GM23338 (cell line): ENCODE data around the gene SCUBE2. TPM values are rescaled to one million over a fixed set of nuclear protein-coding genes. Genes with fewer than 3 reads are reported as not detected.
"Not testable (repeated sequence)": the region's sequence is repeated elsewhere in the genome, so short reads cannot be mapped to it uniquely, and the experiment has no call there.

Experiments
- ATAC-seq: fragments of 200-7000 bp; cut with Tn5 transposase; 3 replicates; pipeline ENCODE4 v1.9.1; 2020
- DNase-seq: peaks from one replicate; pipeline ENCODE4 v3.0.0-alpha.2; 2015; ENCODE audit warnings: low spot score
- H2AFZ ChIP-seq: fragments of 200-600 bp; sonication (generic); 2 replicates; pipeline ENCODE4 v1.8.0; 2016; ENCODE audit warnings: antibody characterized with exemption, mild to moderate bottlenecking, moderate library complexity
- H3F3A ChIP-seq: fragments of 200-600 bp; sonication (generic); replicated peaks from 2 replicates; pipeline ENCODE4 v1.8.0; 2017; ENCODE audit warnings: antibody characterized with exemption, mixed run types, low read depth
- H3K27ac ChIP-seq: fragments of 200-600 bp; sonication (generic); 2 replicates; pipeline ENCODE4 v1.6.1; 2016; ENCODE audit warnings: low read depth
- H3K27me3 ChIP-seq: fragments of 200-600 bp; sonication (generic); 2 replicates; pipeline ENCODE4 v1.8.0; 2016; ENCODE audit warnings: mild to moderate bottlenecking, mixed run types, moderate library complexity; ENCODE audit not compliant: insufficient read depth
- H3K36me3 ChIP-seq: fragments of 200-600 bp; sonication (generic); 2 replicates; pipeline ENCODE4 v1.8.0; 2016; ENCODE audit warnings: mild to moderate bottlenecking; ENCODE audit not compliant: insufficient read depth
- H3K4me1 ChIP-seq: fragments of 200-600 bp; sonication (generic); 2 replicates; pipeline ENCODE4 v1.8.0; 2016; ENCODE audit warnings: mild to moderate bottlenecking, moderate library complexity; ENCODE audit not compliant: insufficient read depth
- H3K4me2 ChIP-seq: fragments of 200-600 bp; sonication (generic); 2 replicates; pipeline ENCODE4 v1.7.1; 2017; ENCODE audit warnings: mixed run types
- H3K4me3 ChIP-seq: fragments of 200-600 bp; sonication (generic); 2 replicates; pipeline ENCODE4 v1.6.1; 2016; ENCODE audit warnings: mixed run types
- H3K79me2 ChIP-seq: fragments of 200-600 bp; sonication (generic); replicated peaks from 2 replicates; pipeline ENCODE4 v1.8.0; 2017; ENCODE audit warnings: mild to moderate bottlenecking; ENCODE audit not compliant: insufficient read depth
- H3K9me2 ChIP-seq: fragments of 200-600 bp; sonication (generic); 2 replicates; pipeline ENCODE4 v1.8.0; 2017; ENCODE audit not compliant: insufficient read depth
- H4K20me1 ChIP-seq: fragments of 200-600 bp; sonication (generic); replicated peaks from 2 replicates; pipeline ENCODE4 v1.8.0; 2017; ENCODE audit warnings: mild to moderate bottlenecking; ENCODE audit not compliant: insufficient read depth
- H3K27ac Mint-ChIP-seq: 2 replicates; pipeline ENCODE4 v1.8.0; 2020; ENCODE audit warnings: inconsistent platforms, mild to moderate bottlenecking, moderate library complexity, mixed read lengths
- H3K27me3 Mint-ChIP-seq: 3 replicates; pipeline ENCODE4 v1.8.0; 2022; ENCODE audit warnings: low read depth, mild to moderate bottlenecking, moderate library complexity, mixed read lengths, inconsistent platforms; ENCODE audit not compliant: insufficient read depth, poor library complexity
- H3K36me3 Mint-ChIP-seq: 3 replicates; pipeline ENCODE4 v1.8.0; 2021; ENCODE audit warnings: low read depth, mild to moderate bottlenecking, inconsistent platforms, moderate library complexity, mixed read lengths
- H3K4me1 Mint-ChIP-seq: 3 replicates; pipeline ENCODE4 v1.8.0; 2020; ENCODE audit warnings: mild to moderate bottlenecking, inconsistent platforms, mixed read lengths
- H3K4me3 Mint-ChIP-seq: 3 replicates; pipeline ENCODE4 v1.8.0; 2021; ENCODE audit warnings: moderate library complexity, mild to moderate bottlenecking, inconsistent platforms, mixed read lengths
- H3K9me3 Mint-ChIP-seq: 3 replicates; pipeline ENCODE4 v1.8.0; 2020; ENCODE audit warnings: moderate library complexity, mild to moderate bottlenecking, inconsistent platforms, mixed read lengths
- CREB1 ChIP-seq: fragments of 250-450 bp; sonication (Bioruptor Pico); IDR thresholded peaks from 2 replicates; pipeline ENCODE4 v1.5.0; 2020; ENCODE audit warnings: low read depth, mild to moderate bottlenecking, moderate library complexity
- EZH2 ChIP-seq: fragments of 200-600 bp; sonication (generic); IDR thresholded peaks from one replicate; pipeline ENCODE4 v1.8.0; 2017; ENCODE audit warnings: antibody characterized with exemption, mild to moderate bottlenecking, low read depth; ENCODE audit not compliant: unreplicated experiment
- EZH2phosphoT487 ChIP-seq: fragments of 200-600 bp; sonication (generic); IDR thresholded peaks from one replicate; pipeline ENCODE4 v1.8.1; 2018; ENCODE audit warnings: antibody characterized with exemption; ENCODE audit not compliant: unreplicated experiment
- NANOG ChIP-seq: IDR thresholded peaks from 2 replicates; pipeline ENCODE4 v1.6.1; 2016; ENCODE audit warnings: antibody characterized with exemption, borderline replicate concordance
- POLR2AphosphoS5 ChIP-seq: IDR thresholded peaks from 2 replicates; pipeline ENCODE4 v1.6.1; 2016; ENCODE audit warnings: antibody characterized with exemption, low read depth
- STAT1 ChIP-seq: IDR thresholded peaks from one replicate; pipeline ENCODE4 v1.6.1; 2016; ENCODE audit warnings: antibody characterized with exemption; ENCODE audit not compliant: unreplicated experiment
- ZNF114 ChIP-seq: fragments of 250-450 bp; sonication (Bioruptor Pico); IDR thresholded peaks from 2 replicates; pipeline ENCODE4 v1.5.0; 2020; ENCODE audit warnings: mild to moderate bottlenecking, moderate library complexity
- ZNF331 ChIP-seq: fragments of 250-450 bp; sonication (Bioruptor Pico); IDR thresholded peaks from 2 replicates; pipeline ENCODE4 v1.5.0; 2020; ENCODE audit warnings: low read depth, mild to moderate bottlenecking, moderate library complexity
- polyA plus RNA-seq: library from polyadenylated mRNA; unstranded; fragments of >200 nt; fragmentation: Nextera tagmentation; extraction: Ambion mirVana; gene quantifications from 2 replicates; pipeline ENCODE4 v1.2.1, GENCODE V29; 2016
- total RNA-seq: library from RNA; depleted of rRNA; stranded (reverse); fragments of >200 nt; shearing (Covaris generic); gene quantifications from 2 replicates; pipeline ENCODE4 v1.2.3, GENCODE V29; 2014
- TF ChIP-seq, protein P1 (sequence below): fragments of 250-450 bp; sonication (Bioruptor Pico); IDR thresholded peaks from 2 replicates; pipeline ENCODE4 v1.5.0; 2020; ENCODE audit warnings: mild to moderate bottlenecking, moderate library complexity
- TF ChIP-seq, protein P2 (sequence below), 2 experiments: fragments of 200-600 bp in 1 of 2; sonication (generic) in 1 of 2; conservative IDR thresholded peaks; 2 replicates each; pipeline versions ENCODE4 v1.5.1 to v1.6.1; 2016 to 2017; ENCODE audit warnings: antibody characterized with exemption in 2 of 2, low read depth in 2 of 2, mild to moderate bottlenecking in 2 of 2, moderate library complexity in 1 of 2
- TF ChIP-seq, protein P3 (sequence below): IDR thresholded peaks from 2 replicates; pipeline ENCODE4 v1.6.1; 2016; ENCODE audit warnings: antibody characterized with exemption

SCUBE2 gene
- total and polyA plus RNA-seq, 2 experiments from 2014 or later = 0.47 to 0.63 TPM

DNA sequence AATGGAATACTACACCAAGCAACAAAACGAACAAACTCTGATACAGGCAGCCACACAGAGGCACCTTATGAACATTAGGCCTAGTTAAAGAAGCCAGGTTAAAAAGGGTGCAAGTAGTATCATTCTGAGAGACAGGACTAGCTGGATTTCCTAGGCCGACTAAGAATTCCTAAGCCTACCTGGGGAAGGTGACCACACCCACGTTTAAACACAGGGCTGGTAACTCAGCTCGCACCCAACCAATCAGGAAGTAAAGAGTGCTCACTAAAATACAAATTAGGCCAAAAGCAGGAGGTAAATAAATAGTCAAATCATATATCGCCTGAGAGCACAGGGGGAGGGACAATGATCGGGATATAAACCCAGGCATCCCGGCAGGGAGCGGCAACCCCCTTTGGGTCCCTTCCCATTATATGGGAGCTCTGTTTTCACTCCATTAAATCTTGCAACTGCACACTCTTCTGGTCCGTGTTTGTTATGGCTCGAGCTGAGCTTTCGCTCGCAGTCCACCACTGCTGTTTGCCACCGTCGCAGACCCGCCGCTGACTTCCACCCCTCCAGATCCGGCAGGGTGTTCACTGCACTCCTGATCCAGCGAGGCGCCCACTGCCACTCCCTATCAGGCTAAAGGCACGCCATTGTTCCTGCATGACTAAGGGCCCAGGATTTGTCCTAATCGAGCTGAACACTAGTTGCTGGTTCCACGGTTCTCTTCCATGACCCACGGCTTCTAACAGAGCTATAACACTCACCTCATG is 6.0 kb upstream of the SCUBE2 start:
- not testable (repeated sequence) for H3K27me3 ChIP-seq, H3K4me2 ChIP-seq, H3K36me3 Mint-ChIP-seq, H3K36me3 ChIP-seq, H3K4me3 ChIP-seq, H3K4me1 Mint-ChIP-seq, H3F3A ChIP-seq, H3K9me3 Mint-ChIP-seq, H3K9me2 ChIP-seq, H2AFZ ChIP-seq, H4K20me1 ChIP-seq, DNase-seq, H3K79me2 ChIP-seq, H3K4me1 ChIP-seq, H3K27ac Mint-ChIP-seq, H3K4me3 Mint-ChIP-seq, H3K27ac ChIP-seq, ATAC-seq
- H3K27me3 Mint-ChIP-seq = peaks cover 13% of the 10 kb centered on the region

DNA sequence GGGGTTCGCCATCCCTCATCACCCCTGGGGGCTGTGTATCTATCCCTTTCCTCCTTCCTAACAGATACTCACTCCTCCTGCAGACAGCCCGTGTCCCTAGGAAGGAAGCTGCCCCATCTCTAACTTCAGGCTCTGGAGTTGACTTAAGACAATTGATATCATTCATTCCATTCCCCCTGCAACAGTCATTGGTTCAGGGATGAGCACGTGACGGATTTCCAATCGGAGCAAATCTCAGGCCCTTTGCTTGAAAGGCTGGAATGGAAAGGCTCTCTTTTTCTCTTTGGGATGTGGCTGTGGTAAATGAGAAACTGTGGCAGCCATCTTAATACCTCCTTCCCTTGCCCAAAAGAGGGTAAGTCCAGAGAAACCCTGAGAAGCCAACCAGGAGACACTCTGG is 5.0 kb upstream of the SCUBE2 start:
- peaks cover 16% of the 10 kb centered on the region for H3K27me3 ChIP-seq
- Mint-ChIP-seq H3K27me3 (peaks cover 20% of the 10 kb centered on the region), H3K36me3 (no peaks in the 10 kb centered on the region; the same call in 2 of the 3 replicates), H3K27ac (no peak overlapping the region), H3K9me3 (no peaks in the 10 kb centered on the region), H3K4me1 (peaks cover 9% of the 10 kb centered on the region; the same call in 2 of the 3 replicates), H3K4me3 (no peak overlapping the region; the same call in 2 of the 3 replicates)
- H3K36me3 ChIP-seq = no peaks in the 10 kb centered on the region
- no peak for ATAC-seq
- H4K20me1 ChIP-seq = no peaks in the 10 kb centered on the region
- H3K27ac ChIP-seq = no peak overlapping the region
- H3K4me3 ChIP-seq = no peak overlapping the region
- H3K4me2 ChIP-seq = no peak overlapping the region
- no peaks in the 10 kb centered on the region for H3K79me2 ChIP-seq
- no peaks in the 10 kb centered on the region for H3K9me2 ChIP-seq
- DNase-seq = no peak
- H3F3A ChIP-seq = 0 out of 2 replicates have a peak, but pooled peaks cover 5% of the 10 kb centered on the region
- H2AFZ ChIP-seq = no peak overlapping the region
- no peaks in the 10 kb centered on the region for H3K4me1 ChIP-seq
- TF ChIP-seq, protein P1, sequence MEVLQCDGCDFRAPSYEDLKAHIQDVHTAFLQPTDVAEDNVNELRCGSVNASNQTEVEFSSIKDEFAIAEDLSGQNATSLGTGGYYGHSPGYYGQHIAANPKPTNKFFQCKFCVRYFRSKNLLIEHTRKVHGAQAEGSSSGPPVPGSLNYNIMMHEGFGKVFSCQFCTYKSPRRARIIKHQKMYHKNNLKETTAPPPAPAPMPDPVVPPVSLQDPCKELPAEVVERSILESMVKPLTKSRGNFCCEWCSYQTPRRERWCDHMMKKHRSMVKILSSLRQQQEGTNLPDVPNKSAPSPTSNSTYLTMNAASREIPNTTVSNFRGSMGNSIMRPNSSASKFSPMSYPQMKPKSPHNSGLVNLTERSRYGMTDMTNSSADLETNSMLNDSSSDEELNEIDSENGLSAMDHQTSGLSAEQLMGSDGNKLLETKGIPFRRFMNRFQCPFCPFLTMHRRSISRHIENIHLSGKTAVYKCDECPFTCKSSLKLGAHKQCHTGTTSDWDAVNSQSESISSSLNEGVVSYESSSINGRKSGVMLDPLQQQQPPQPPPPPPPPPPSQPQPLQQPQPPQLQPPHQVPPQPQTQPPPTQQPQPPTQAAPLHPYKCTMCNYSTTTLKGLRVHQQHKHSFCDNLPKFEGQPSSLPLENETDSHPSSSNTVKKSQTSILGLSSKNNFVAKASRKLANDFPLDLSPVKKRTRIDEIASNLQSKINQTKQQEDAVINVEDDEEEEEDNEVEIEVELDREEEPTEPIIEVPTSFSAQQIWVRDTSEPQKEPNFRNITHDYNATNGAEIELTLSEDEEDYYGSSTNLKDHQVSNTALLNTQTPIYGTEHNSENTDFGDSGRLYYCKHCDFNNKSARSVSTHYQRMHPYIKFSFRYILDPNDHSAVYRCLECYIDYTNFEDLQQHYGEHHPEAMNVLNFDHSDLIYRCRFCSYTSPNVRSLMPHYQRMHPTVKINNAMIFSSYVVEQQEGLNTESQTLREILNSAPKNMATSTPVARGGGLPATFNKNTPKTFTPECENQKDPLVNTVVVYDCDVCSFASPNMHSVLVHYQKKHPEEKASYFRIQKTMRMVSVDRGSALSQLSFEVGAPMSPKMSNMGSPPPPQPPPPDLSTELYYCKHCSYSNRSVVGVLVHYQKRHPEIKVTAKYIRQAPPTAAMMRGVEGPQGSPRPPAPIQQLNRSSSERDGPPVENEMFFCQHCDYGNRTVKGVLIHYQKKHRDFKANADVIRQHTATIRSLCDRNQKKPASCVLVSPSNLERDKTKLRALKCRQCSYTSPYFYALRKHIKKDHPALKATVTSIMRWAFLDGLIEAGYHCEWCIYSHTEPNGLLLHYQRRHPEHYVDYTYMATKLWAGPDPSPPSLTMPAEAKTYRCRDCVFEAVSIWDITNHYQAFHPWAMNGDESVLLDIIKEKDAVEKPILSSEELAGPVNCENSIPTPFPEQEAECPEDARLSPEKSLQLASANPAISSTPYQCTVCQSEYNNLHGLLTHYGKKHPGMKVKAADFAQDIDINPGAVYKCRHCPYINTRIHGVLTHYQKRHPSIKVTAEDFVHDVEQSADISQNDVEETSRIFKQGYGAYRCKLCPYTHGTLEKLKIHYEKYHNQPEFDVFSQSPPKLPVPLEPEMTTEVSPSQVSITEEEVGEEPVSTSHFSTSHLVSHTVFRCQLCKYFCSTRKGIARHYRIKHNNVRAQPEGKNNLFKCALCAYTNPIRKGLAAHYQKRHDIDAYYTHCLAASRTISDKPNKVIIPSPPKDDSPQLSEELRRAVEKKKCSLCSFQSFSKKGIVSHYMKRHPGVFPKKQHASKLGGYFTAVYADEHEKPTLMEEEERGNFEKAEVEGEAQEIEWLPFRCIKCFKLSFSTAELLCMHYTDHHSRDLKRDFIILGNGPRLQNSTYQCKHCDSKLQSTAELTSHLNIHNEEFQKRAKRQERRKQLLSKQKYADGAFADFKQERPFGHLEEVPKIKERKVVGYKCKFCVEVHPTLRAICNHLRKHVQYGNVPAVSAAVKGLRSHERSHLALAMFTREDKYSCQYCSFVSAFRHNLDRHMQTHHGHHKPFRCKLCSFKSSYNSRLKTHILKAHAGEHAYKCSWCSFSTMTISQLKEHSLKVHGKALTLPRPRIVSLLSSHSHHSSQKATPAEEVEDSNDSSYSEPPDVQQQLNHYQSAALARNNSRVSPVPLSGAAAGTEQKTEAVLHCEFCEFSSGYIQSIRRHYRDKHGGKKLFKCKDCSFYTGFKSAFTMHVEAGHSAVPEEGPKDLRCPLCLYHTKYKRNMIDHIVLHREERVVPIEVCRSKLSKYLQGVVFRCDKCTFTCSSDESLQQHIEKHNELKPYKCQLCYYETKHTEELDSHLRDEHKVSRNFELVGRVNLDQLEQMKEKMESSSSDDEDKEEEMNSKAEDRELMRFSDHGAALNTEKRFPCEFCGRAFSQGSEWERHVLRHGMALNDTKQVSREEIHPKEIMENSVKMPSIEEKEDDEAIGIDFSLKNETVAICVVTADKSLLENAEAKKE = no peak
- TF ChIP-seq CREB1 (CRISPR knock-in tag) = no peak
- TF ChIP-seq STAT1 = no peak
- TF ChIP-seq POLR2AphosphoS5 = no peak
- no peak for TF ChIP-seq ZNF331
- TF ChIP-seq, protein P2, sequence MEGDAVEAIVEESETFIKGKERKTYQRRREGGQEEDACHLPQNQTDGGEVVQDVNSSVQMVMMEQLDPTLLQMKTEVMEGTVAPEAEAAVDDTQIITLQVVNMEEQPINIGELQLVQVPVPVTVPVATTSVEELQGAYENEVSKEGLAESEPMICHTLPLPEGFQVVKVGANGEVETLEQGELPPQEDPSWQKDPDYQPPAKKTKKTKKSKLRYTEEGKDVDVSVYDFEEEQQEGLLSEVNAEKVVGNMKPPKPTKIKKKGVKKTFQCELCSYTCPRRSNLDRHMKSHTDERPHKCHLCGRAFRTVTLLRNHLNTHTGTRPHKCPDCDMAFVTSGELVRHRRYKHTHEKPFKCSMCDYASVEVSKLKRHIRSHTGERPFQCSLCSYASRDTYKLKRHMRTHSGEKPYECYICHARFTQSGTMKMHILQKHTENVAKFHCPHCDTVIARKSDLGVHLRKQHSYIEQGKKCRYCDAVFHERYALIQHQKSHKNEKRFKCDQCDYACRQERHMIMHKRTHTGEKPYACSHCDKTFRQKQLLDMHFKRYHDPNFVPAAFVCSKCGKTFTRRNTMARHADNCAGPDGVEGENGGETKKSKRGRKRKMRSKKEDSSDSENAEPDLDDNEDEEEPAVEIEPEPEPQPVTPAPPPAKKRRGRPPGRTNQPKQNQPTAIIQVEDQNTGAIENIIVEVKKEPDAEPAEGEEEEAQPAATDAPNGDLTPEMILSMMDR (conservative IDR thresholded peaks at IDR 0.05; ENCODE audit: low read depth in 2 of 2) = no peak
- TF ChIP-seq, protein P3, sequence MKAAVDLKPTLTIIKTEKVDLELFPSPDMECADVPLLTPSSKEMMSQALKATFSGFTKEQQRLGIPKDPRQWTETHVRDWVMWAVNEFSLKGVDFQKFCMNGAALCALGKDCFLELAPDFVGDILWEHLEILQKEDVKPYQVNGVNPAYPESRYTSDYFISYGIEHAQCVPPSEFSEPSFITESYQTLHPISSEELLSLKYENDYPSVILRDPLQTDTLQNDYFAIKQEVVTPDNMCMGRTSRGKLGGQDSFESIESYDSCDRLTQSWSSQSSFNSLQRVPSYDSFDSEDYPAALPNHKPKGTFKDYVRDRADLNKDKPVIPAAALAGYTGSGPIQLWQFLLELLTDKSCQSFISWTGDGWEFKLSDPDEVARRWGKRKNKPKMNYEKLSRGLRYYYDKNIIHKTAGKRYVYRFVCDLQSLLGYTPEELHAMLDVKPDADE = no peak
- no peak for TF ChIP-seq EZH2
- TF ChIP-seq ZNF114 (CRISPR knock-in tag) = no peak
- no peak for TF ChIP-seq NANOG
- TF ChIP-seq EZH2phosphoT487 = no peak
